ENCODE results near the gene CRYAA. TPM values are rescaled to one million over a fixed set of nuclear protein-coding genes. Genes with fewer than 3 reads are reported as not detected.
"Not testable (repeated sequence)": the region's sequence is repeated elsewhere in the genome, so short reads cannot be mapped to it uniquely, and the experiment has no call there.

Gene CRYAA
- polyA plus RNA-seq, 5 donors = 0.18 TPM; not detected in 4

DNA sequence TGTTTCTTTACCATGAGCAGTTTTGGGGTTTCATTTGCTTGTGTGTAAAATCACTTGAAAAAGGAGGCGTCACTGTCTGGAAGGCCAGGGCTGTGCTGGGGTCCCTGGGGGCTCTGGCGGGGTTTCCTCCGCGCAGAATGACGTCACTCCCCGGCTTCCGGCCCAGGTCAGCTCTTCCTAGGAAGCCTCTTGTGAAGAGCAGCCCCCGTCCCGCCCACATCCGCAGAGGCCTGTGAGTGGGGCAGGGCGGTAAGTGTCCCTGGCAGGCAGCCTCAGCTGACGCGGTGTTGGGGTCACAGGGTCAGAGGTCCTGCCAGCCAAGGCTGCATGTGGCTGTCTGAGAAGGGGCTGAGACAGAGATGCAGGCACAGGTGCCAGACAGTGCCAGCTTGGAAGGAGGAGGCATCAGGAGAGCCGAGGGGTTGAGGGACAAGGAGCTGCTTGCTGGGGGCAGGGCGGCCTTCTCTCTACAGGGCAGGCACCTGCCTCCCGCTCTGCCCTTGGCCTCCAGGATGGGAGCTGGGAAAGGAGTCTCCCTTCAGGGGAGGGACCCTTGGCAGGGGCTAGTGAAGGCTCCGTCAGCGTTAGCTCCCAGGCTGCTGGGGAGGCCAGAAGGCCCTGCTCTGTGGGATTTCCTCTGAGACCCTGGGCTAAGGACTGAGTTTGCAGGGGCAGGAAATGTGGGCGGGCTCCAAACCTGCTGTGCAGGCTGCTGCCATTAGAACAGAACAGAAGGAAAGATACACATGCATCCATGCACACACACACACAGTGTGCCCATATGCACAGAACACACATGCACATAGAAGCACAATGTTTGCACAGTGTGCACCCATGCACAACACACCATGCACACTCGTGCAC is 8.5 kb downstream of the CRYAA start:
- not testable (repeated sequence) for DNase-seq

DNA sequence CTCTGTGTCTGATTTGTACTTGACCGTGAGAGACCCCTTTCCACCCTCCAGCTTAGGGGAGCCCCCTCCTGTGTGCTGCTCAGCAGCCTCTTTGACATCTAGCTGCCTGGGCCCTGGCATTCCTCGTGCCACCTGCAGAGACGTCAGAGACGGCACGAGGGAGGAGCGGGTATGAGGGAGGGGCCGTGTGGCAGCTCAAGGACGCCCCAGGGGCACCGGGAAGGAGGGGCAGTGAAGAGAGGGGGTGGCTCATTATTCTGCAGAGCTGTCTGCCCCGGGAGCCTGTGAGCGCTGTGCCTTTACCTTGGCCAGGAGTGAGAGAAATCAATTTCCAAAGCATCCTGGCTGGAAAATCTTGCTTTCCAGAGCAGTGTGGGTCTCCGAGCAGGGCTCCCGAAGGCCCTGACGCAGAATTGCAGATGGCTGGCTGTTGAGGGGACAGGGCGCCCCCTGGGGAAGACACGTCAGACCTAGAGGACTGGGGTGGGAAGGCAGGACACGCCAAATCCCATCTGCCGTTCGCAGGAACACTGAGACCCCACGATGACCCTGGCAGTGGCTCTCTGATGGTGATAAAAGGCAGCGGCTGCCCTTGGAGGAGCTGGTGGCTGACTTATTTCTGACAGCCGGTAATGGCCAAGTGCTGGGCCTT is 9.5 kb downstream of the CRYAA start:
- not testable (repeated sequence) for DNase-seq

DNA sequence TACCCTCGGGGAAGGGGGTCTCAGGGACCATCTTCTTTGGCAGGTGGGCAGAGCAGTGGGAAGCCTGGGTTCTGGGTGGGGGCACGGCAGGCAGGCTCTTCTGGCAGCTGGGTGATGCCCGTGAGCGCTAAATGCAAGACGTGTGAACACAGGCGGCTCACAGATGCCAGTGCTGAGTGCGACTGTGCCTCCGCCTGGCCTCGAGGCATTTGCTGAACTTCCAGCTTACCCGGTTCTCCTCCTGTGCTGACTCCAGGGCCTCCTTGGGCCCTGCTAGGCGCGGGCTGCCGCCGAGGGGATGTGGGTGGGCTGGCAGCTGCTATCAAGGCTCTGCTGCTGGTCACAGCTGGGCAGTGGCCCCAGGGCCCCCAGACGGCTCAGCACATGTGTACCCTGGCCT is 12.2 kb downstream of the CRYAA start:
- not testable (repeated sequence) for DNase-seq

DNA sequence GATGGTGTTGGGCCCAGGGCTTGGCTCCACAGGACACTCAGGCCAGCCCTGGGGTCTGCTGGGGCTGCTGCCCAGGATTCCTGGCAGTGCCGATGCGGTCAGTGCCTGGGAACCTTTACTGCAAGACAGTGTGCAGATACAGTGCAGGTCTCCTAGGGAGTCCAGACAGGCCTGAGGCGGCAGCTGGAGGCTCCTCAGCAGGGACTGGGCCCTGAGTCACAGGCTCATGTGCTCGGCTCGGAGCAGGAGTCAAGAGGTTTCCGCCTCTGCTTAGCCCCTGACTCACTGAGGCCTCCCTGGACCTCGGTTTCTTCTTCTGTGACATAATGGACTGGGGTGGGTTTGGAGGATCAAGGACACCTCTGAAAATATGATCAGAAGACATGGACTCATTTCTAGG is 18.5 kb downstream of the CRYAA start:
- not testable (repeated sequence) for DNase-seq

DNA sequence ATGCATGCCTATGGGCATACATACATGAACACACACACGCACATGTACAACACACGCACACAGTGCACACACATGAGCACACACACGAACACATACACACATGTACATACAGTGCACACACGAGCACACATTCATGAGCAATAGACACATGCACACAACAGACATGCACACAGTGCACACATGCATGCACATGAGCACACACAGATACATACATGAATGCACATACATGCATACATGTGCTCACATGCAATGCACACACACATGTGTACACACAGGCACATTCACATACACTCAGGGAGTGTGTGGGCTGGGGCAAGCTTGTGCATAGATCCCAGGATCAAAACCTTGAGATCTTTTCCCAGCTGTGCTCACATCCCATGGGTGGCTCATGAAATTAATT is 18.9 kb downstream of the CRYAA start:
- DNase-seq = no peak

DNA sequence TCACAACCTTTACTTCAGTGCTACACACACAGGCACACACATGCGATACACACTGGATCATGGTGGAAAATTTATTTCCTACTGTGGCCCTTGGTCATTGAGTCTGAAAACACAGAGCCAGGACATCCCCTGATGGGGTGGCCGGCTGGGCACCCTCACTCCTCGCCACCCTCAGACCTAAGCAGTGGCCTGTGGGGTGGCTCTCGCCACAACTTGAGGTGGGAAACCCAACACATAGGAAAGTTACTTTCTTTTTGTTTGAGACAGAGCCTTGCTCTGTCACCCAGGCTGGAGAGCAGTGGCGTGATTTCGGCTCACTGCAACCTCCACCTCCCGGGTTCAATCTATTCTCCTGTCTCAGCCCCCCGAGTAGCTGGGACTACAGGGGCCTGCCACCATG is 19.4 kb downstream of the CRYAA start:
- no peak for DNase-seq

DNA sequence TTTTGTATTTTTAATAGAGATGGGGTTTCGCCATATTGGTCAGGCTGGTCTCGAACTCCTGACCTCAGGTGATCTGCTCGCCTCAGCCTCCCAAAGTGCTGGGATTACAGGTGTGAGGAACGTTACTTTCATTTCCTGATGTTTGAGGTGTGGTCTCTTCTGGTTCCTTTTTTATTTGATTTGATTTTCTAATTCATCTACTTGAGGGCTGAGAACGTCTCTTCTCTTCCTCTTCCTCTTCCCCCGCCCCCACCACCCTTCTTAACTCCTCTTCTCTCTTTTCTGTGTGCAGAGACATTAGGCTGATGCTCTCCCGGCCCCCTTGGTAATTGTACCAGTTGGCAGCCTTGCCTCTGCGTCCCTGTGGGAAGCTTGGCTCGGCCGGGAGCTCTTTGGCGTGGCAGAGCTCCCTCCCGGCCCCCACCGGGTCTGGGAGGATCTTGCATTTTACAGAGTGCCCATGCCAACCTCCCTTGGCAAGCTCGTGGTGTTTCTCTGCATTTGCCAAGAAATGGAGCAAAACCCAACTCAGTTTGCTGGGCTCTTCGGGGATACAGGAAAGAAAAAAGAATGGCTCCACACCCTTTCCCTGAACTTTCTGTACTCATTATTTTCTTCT is 19.9 kb downstream of the CRYAA start:
- no peak for DNase-seq

DNA sequence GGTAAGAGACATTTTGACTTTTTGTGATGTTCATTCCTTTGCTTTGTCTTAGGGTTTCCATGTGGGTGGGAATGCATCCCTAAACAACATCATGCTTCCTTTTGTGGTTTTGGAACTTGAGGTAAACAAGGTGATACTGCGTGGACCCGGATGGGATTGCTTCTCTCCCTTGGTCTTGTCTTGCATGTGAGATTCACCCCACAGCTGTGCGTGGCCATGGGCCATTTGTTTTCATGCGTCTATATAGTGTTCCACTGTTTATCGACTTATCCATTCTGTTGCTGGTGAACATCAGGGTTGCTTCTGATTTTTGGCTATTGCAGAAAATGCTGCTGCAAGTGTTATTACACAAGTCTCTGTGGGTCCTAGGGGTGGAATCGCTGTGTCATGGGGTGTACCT is 21.1 kb downstream of the CRYAA start:
- no peak for DNase-seq

DNA sequence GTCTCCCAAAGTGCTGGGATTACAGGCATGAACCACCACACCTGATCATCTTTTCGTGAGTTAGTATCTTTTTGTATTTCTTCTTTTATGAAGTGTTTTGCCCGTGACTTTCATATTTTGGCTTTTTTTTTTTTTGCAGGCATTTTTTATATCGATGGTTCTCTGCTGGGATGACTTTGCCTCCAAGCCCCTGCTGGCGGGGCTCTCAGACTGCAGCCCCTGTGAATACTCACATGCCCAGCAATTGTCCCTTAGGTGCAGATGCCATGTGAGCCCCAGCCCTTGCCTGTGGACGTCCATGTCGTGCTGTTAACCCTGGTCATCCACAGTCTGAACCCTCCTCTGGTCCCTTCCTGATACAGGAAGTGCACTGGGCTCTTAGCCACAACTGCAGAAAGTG is 21.7 kb downstream of the CRYAA start:
- no peak for DNase-seq

DNA sequence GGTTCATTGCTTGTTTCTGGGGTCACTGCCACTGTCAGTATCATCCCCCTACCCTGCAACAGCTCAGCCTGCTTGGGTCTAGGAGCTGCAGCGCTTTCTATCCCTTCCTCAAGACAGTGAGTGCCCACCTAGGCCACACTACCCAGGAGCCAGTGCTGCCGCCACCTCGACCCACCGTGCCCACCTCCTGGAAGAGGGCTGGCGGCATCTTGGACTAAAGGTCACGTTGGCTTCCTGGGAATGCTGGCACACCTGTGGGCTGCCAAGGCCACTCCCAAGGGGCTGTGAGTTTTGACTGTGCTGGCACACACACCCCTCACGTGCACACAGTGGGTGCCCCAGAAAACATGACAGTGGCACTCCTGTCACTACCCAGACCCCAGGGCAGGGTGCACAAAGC is 22.1 kb downstream of the CRYAA start:
- DNase-seq = no peak

DNA sequence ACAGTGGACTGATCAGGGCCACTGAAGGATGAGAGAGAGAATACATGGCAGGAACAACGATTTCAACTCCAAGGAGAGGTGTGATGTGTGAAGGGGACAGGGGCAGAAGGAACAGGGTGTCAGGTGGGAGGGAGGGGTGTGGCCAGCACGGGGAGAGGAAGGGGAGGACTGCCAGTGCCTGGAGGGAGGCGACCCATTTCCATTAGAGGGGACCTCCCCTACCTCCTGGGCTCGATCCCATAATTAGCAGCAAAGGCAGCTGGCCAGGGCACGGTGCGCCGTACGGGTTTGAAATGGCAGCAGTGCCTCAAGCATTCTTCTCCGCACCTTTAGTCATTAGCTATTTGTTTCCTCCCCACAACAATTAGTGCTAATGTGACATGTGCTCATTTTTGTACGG is 22.7 kb downstream of the CRYAA start:
- no peak for DNase-seq

DNA sequence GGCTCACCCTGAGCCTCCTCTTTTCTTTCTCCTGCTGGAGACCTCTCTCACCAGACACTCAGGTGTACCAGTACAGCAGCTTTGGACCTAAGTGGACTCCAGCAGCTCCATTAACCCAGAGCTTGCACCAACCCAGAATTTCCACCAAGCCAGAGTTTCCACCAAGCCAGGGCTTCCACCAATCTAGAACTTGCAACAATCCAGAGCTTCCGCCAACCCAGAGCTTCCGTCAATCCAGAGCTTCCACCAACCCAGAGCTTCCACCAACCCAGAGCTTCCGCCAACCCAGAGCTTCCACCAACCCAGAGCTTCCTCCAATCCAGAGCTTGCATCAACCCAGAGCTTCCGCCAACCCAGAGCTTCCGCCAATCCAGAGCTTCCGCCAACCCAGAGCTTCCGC is 23.2 kb downstream of the CRYAA start:
- no peak for DNase-seq

DNA sequence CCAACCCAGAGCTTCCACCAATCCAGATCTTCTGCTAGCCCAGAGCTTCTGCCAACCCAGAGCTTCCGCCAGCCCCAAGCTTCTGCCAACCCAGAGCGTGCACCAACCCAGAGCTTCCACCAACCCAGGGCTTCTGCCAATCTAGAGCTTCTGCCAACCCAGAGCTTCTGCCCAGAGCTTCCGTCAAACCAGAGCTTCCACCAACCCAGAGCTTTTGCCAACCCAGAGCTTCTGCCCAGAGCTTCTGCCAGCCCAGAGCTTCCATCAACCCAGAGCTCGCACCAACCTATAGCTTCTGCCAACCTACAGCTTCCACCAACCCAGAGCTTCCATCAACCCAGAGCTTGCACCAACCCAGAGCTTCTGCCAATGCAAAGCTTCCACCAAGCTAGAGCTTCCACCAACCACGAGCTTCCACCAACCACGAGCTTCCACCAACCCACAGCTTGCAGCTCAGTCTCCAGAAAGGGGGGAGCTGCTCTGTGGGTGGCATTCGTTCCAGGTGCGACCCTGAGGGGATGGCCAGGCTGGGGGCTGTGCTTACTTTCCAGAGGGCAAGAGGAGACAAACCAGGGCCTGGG is 23.8 kb downstream of the CRYAA start:
- no peak for DNase-seq

DNA sequence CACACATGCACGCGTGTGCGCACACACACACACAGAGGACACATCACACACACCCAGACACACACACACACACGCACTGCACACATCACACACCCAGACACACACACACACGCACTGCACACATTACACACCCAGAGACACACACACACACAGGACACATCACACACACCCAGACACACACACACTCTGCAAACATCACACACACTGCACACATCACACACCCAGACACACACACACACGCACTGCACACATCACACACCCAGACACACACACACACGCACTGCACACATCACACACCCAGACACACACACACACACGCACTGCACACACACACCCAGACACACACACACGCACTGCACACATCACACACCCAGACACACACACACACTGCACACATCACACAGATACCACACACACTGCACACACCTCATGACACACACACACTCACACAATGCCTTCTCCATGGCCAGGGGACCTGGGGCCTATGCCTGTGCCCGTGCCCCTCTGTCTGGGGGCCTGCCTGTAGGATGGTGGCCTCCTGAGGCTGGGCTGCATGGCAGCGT is 24.4 kb downstream of the CRYAA start:
- DNase-seq = no peak

DNA sequence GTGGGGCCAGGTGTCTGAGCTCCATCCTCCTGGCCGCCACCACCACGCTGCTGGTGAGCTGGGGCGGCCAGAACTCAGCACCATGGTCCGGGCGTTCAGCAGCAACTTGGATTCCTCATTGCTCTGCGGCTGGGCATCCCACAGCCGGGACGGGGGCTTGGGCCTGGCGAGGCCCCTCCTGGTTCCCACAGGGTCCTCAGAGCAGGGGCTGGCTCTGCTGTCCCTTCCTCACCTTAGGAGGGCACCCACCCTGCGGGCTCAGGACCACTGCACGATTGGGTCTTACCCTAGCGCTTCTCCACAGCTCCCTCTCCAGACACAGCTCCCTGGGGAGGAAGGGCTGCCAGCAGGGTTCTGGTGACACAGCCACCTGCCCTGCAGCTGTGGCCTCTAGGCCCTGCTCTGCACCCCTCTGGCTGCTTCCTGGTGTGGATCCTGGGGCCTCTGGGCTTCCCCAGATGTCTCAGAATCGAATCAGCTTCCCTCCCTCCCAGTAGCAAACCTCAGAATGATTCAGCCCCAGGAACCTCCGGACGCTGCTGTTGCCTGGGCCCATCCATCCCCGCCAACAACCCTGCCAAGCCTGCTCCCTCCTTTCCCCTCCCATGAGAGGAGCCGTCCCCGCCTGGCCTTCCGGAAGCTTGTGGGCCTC is 25.0 kb downstream of the CRYAA start:
- peak in 1 of 2 donors; percentile 17 for DNase-seq

DNA sequence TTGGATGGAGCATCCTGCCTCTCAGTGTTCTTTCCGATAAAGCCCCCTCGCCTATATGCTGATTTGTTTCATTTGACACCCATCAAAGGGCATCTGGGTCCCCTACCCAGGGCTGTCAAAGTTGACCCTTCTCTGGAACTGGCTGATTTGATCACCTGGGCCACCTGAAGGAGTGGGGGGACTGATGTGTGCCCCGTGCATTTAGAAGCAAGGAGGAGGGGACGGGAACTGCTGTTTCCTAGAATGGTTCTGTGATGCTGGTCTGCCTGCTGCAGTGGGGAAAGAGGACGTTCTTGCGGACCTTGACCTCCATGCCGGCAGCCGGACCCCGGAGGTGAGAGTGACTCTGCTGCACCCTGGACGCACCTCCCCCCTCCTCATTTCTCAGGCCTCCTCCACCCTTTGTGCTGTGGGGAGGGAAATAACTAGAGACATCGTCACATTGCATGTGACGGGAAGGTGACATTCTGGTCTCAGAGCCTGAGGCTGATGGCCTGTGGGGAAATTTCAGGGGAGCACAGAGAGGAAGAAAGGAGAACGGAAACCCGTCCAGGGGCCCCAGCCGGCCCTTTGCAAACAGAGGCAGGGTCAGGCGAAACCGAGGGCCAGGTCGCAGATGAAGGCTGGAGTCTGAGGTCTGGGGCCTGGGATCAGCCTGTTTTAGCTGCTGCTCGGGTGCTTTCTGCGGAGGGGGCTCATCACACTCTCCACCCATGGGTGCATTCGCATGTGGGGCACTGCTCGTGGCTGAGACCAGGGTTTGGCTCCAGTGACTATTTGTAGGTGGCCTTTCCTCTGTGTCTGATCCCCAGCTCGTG is 25.7 kb downstream of the CRYAA start:
- no peak for DNase-seq

DNA sequence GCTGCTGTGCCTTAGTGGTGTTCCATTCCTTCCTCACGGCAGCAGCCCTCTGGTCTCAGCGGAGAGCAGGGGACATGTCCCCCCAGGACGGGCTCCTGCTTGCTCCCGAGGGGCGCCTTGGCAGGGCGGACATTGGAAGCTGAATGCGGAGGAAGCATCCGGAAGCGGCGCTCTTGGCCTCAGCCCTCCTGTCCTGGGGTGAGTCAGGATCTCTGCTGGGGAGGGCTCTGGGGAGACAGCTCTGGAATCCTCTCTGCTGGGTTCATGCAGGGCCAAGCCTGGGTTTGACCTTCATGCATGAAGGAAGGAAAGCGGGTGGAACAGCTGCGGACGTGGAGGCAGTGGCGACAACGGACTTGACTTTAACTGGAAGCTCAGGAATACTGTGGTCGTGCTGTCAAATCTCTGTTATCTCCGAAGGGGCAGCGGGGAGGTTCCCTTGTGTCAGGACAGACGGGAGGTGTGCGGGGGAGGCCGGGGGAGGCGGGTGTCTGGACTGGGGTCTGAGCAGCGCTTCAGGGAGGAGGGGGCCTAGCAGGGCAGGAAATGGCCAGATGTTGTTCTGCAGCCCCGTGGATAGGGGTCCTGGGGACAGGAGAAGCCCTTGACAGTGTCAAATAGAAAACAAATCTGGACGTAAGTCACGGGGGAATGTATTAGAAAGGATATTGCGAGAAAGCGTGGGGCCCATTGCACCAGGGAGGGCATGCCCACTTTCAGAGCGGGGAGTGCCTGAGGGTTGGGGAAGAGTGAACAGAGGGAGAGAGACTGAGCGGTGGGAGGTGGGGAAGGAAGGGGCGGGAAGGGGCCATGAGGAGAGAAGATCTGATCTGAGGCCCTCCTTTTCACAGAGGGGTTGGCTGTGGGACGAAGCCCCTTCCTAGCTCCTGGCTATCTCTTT is 26.6 kb downstream of the CRYAA start:
- DNase-seq = no peak

DNA sequence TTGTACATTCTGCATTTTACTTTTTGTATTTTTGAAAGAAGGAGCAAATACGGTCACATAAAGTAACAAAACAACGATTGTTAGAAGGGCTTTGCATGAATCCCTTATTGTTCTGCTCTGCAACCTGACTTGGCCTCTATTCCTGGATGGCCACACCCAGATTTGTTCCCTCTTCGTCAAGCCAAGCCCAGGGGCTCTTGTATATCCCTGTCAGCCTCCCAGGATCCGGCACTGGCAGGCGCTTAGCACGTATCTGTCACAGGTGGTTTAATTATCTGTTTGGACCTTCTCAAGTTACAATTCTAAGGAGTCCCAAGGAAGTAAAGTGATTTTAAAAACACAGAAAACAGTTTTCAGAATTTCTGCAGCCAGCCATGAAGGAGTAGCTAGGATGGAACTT is 28.0 kb downstream of the CRYAA start:
- no peak for DNase-seq

DNA sequence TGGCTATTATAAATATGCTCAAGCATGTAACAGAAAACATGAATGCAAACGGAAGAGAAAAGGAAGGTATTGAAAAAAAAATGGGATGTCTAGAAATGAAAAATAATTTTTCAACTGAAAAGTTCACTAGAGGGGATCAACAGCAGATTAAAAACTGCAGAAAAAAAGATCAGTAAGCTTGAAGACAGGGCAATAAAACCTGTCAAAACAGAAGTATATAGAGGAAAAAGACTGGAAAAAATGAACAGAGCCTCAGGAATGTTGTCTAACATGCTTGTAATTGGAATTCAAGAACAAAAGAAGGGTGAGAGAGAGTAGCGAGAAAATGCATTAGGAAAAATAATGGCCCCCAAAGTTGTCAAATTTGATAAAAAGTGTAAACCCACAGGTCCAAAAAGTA is 29.6 kb downstream of the CRYAA start:
- DNase-seq = no peak

DNA sequence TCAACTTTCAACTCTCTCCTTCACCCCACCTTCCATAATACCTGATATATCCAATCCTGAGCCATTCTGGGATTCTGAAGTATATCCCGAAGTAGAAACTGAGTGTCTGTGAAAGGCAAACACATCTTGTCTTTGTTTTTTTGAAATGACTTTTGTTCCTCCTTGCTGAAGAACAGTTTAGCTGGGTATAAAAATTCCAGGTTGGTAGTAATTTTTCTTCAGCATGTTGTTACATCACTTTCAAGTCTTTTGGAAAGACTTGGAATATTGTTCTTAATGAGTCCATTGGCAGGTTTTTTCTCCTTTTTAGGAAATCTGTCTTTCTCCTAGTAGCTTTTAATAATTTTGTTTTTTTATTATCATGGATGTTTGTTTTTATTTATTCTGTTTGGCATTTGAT is 32.7 kb downstream of the CRYAA start:
- DNase-seq = no peak
